CD14-positive monocyte (primary cell): ENCODE measurements around the gene KIAA1549. TPM values are rescaled to one million over a fixed set of nuclear protein-coding genes. Genes with fewer than 3 reads are reported as not detected.
"Not testable (repeated sequence)": the region's sequence is repeated elsewhere in the genome, so short reads cannot be mapped to it uniquely, and the experiment has no call there.

Source experiments
- DNase-seq, 3 donors: peaks; one replicate each; pipeline ENCODE4 v3.0.0-alpha.2; 2011 to 2022
- H2AFZ ChIP-seq: 2 replicates; pipeline ENCODE4 v1.6.0; 2012; ENCODE audit warnings: mild to moderate bottlenecking, low read depth, low read length, inconsistent platforms; ENCODE audit not compliant: insufficient read depth, poor library complexity, severe bottlenecking
- H3K27ac ChIP-seq, 2 donors: 1 replicate in 1 of 2; 2 replicates in 1 of 2; pipeline ENCODE4 v1.5.1; 2012 to 2013; ENCODE audit warnings: low read length in 2 of 2, control low read depth in 1 of 2, inconsistent platforms in 1 of 2, low read depth in 1 of 2, mild to moderate bottlenecking in 1 of 2
- H3K27me3 ChIP-seq, 2 donors: one replicate each; pipeline versions ENCODE4 v1.6.0 to v1.6.1; 2011 to 2013; ENCODE audit warnings: low read length in 2 of 2; ENCODE audit not compliant: control insufficient read depth in 2 of 2, insufficient read depth in 2 of 2
- H3K36me3 ChIP-seq, 2 donors: replicated peaks in 1 of 2; 1 replicate in 1 of 2; 2 replicates in 1 of 2; pipeline versions ENCODE4 v1.5.1 to v1.6.1; 2012 to 2013; ENCODE audit warnings: low read length in 2 of 2, control low read depth in 1 of 2, inconsistent platforms in 1 of 2, mild to moderate bottlenecking in 1 of 2; ENCODE audit not compliant: insufficient read depth in 2 of 2, control insufficient read depth in 1 of 2
- H3K4me1 ChIP-seq, 2 donors: 1 replicate in 1 of 2; 2 replicates in 1 of 2; pipeline versions ENCODE4 v1.5.1 to v1.6.1; 2012 to 2013; ENCODE audit warnings: low read length in 2 of 2, control low read depth in 1 of 2, inconsistent platforms in 1 of 2, mild to moderate bottlenecking in 1 of 2, moderate library complexity in 1 of 2; ENCODE audit not compliant: insufficient read depth in 2 of 2, control insufficient read depth in 1 of 2
- H3K4me2 ChIP-seq: replicated peaks from 2 replicates; pipeline ENCODE3; 2012; ENCODE audit warnings: low read length, moderate library complexity, mild to moderate bottlenecking; ENCODE audit not compliant: poor library complexity, severe bottlenecking; ENCODE audit errors: extremely low read depth
- H3K4me3 ChIP-seq, 3 experiments: fragments of 200-600 bp in 1 of 3; sonication (generic) in 1 of 3; replicated peaks in 1 of 3; 1 replicate in 2 of 3; 2 replicates in 1 of 3; pipeline ENCODE4 v1.5.1; 2011 to 2013; ENCODE audit warnings: low read length in 3 of 3, mild to moderate bottlenecking in 3 of 3, control low read depth in 2 of 3, low read depth in 2 of 3, inconsistent platforms in 1 of 3, moderate library complexity in 1 of 3
- H3K79me2 ChIP-seq: 2 replicates; pipeline ENCODE4 v1.6.0; 2012; ENCODE audit warnings: mild to moderate bottlenecking, control low read depth, inconsistent platforms, low read length, moderate library complexity; ENCODE audit not compliant: insufficient read depth
- H3K9ac ChIP-seq: 2 replicates; pipeline ENCODE4 v1.6.0; 2017; ENCODE audit warnings: low read length, mild to moderate bottlenecking; ENCODE audit not compliant: insufficient read depth, poor library complexity, severe bottlenecking
- H3K9me3 ChIP-seq, 2 donors: replicated peaks in 1 of 2; 1 replicate in 1 of 2; 2 replicates in 1 of 2; pipeline versions ENCODE4 v1.5.1 to v1.6.1; 2012 to 2013; ENCODE audit warnings: low read length in 2 of 2, control low read depth in 1 of 2; ENCODE audit not compliant: control insufficient read depth in 1 of 2, insufficient read depth in 1 of 2
- H4K20me1 ChIP-seq: 2 replicates; pipeline ENCODE4 v1.6.0; 2012; ENCODE audit warnings: mild to moderate bottlenecking, low read length, control low read depth, moderate library complexity; ENCODE audit not compliant: insufficient read depth
- H3K27ac Mint-ChIP-seq, 7 donors: one replicate each; pipeline ENCODE4 v1.8.0; 2020; ENCODE audit warnings: mild to moderate bottlenecking in 7 of 7, mixed read lengths in 7 of 7, moderate library complexity in 6 of 7, inconsistent platforms in 2 of 7
- H3K27me3 Mint-ChIP-seq, 3 donors: one replicate each; pipeline ENCODE4 v1.8.0; 2021 to 2022; ENCODE audit warnings: low read depth in 3 of 3, mild to moderate bottlenecking in 3 of 3, mixed read lengths in 3 of 3, moderate library complexity in 3 of 3, inconsistent platforms in 1 of 3
- H3K36me3 Mint-ChIP-seq, 2 donors: one replicate each; pipeline ENCODE4 v1.8.0; 2020; ENCODE audit warnings: mixed read lengths in 2 of 2, inconsistent platforms in 1 of 2, mild to moderate bottlenecking in 1 of 2
- H3K4me1 Mint-ChIP-seq: one replicate; pipeline ENCODE4 v1.8.0; 2020; ENCODE audit warnings: mild to moderate bottlenecking, mixed read lengths
- H3K4me3 Mint-ChIP-seq, 2 donors: one replicate each; pipeline ENCODE4 v1.8.0; 2020; ENCODE audit warnings: mild to moderate bottlenecking in 2 of 2, mixed read lengths in 2 of 2, moderate library complexity in 1 of 2
- H3K9me3 Mint-ChIP-seq, 7 donors: one replicate each; pipeline ENCODE4 v1.8.0; 2020 to 2022; ENCODE audit warnings: mixed read lengths in 7 of 7, mild to moderate bottlenecking in 6 of 7, moderate library complexity in 6 of 7, inconsistent platforms in 2 of 7
- CTCF ChIP-seq: fragments of 200-600 bp; IDR thresholded peaks from one replicate; pipeline ENCODE4 v1.8.0; 2022; ENCODE audit warnings: antibody characterized with exemption, mild to moderate bottlenecking
- WGBS: methylation state at CpG from one replicate; pipeline ENCODE4 v1.1.5; 2013; ENCODE audit warnings: missing lambda C conversion rate; ENCODE audit not compliant: insufficient coverage; 5-methylcytosine and 5-hydroxymethylcytosine counted together
- intact Hi-C, 2 donors: fragments of 100-400 bp; cut with micrococcal nuclease; formaldehyde crosslinking; loops; one replicate each; pipeline versions ENCODE4 v1.15.0 to v1.15.1; 2023
- polyA plus RNA-seq, 3 donors: library from polyadenylated mRNA; depleted of rRNA in 1 of 3; unstranded in 2 of 3; stranded (reverse) in 1 of 3; fragments of 300-500 nt in 2 of 3; fragments of >200 nt in 1 of 3; fragmentation: Illumina TruSeq in 2 of 3; gene quantifications; 1 replicate in 2 of 3; 2 replicates in 1 of 3; pipeline ENCODE4 v1.2.3, GENCODE V29; 2012 to 2021

The KIAA1549 gene
- polyA plus RNA-seq, 3 donors: 0.03 TPM; not detected in 1

DNA sequence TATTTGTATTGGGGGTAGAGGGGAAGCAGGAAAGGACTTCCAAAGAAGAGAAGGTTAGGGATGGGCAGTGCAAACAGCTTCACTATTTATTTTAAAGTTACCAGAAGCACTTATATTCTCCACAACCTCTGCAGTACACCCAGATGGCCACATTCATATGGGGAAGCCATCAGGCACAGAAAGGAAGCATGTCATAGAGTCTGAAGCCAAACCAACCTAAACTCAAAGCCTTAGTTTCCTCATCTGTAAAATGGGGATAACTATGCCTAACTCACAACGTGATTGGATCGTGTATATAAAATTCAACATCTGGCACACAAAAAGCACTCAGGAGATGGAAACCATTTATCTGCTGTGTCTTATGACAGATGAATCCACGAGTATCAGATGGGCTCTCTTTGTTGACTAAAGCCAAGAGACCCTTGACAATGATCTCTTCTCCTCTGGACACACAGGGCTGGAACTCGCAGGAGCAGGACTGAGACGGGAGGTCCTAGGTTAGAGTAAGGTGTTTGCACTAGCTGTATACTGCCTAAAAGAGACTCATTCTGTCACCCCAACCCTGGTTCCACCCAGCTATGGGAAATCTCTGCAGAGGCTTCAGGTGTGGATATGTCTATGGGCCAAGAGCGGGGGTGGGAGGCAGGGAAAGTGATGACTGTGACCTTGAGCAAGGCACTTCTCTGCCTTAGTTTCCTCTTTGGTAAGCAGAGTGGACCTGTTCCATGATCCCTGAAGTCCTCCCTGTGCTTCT is 1.8 kb downstream of the KIAA1549 start:
- Histone ChIP-seq H4K20me1 (no peaks in the 10 kb centered on the region), H3K9me3 (peaks cover 0 to 6% of the 10 kb centered on the region in 2 donors), H3K9ac (no peak overlapping the region), H3K4me3 (no peak overlapping the region), H3K4me2 (no peak overlapping the region), H3K4me1 (peaks cover 13 to 14% of the 10 kb centered on the region in 2 donors), H3K36me3 (no peaks in the 10 kb centered on the region), H3K27ac (no peak overlapping the region), H3K79me2 (no peaks in the 10 kb centered on the region), H2AFZ (no peak overlapping the region), H3K27me3 (peaks cover 30 to 45% of the 10 kb centered on the region in 2 donors)
- peaks cover 0 to 16% (median 5%) of the 10 kb centered on the region in 7 donors for H3K9me3 Mint-ChIP-seq
- H3K27me3 Mint-ChIP-seq: peaks cover 39 to 44% (median 42%) of the 10 kb centered on the region in 3 donors
- no peak overlapping the region for H3K27ac Mint-ChIP-seq
- intact Hi-C loops: no loop called here
- H3K4me1 Mint-ChIP-seq: peaks cover 14% of the 10 kb centered on the region
- no peak for DNase-seq
- no peak for TF ChIP-seq CTCF
- peaks cover 3 to 12% of the 10 kb centered on the region in 2 donors for H3K36me3 Mint-ChIP-seq
- H3K4me3 Mint-ChIP-seq: peak overlapping the region in 1 of 2 donors; percentile 95
- 100% methylated on average over 1 of the region's 6 CpGs for WGBS

DNA sequence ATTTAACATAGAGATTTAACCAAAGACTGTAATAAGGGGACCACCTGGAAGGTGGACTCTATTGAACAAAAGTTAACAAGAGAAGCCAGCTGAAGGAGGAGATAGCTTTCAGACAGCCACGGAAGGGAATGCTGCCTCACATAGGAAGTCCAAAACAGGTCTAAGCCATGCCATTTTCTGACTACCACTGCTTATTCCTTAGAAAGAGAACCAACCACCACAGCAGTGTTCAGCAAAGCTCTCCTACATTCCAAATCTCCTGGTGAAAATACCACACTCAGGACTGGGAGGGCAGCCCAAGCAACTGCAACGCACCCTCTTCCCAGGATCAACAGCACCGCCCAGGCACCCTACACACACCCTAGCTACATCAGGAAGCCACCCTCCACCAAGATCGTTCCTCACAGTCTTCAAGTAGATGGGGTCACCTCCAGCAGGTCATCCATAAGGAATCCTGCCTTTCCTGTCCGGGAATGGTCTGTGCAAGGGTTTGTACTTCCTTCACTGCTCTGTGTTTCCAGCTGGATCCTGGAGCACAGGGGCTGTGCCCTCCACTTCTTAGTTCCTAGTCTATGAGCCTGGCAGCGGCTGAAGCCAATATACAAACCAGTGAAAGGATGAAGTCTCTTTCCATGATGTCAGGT is 2.5 kb downstream of the KIAA1549 start:
- no peaks in the 10 kb centered on the region for H4K20me1 ChIP-seq
- WGBS: 93% methylated on average over 6 of the region's 6 CpGs
- H3K4me1 Mint-ChIP-seq: peaks cover 14% of the 10 kb centered on the region
- no peak for TF ChIP-seq CTCF
- peaks cover 13 to 14% of the 10 kb centered on the region in 2 donors for H3K4me1 ChIP-seq
- H3K4me3 ChIP-seq: no peak overlapping the region
- peaks cover 0 to 6% of the 10 kb centered on the region in 2 donors for H3K9me3 ChIP-seq
- no peaks in the 10 kb centered on the region for H3K36me3 ChIP-seq
- H3K4me3 Mint-ChIP-seq: no peak overlapping the region
- H3K27ac Mint-ChIP-seq: no peak overlapping the region
- peaks cover 30 to 41% of the 10 kb centered on the region in 2 donors for H3K27me3 ChIP-seq
- H3K79me2 ChIP-seq: no peaks in the 10 kb centered on the region
- no peak overlapping the region for H3K27ac ChIP-seq
- H3K4me2 ChIP-seq: no peak overlapping the region
- no peak for DNase-seq
- peaks cover 34 to 43% (median 42%) of the 10 kb centered on the region in 3 donors for H3K27me3 Mint-ChIP-seq
- intact Hi-C loops: no loop called here
- H3K9ac ChIP-seq: no peak overlapping the region
- H2AFZ ChIP-seq: no peak overlapping the region
- peaks cover 0 to 16% (median 5%) of the 10 kb centered on the region in 7 donors for H3K9me3 Mint-ChIP-seq
- peaks cover 3 to 12% of the 10 kb centered on the region in 2 donors for H3K36me3 Mint-ChIP-seq

- H3K4me1 Mint-ChIP-seq, DNase-seq, H3K36me3 Mint-ChIP-seq, H3K79me2 ChIP-seq, H3K4me1 ChIP-seq, H3K27ac Mint-ChIP-seq, H4K20me1 ChIP-seq, H3K27ac ChIP-seq, H2AFZ ChIP-seq, H3K4me3 Mint-ChIP-seq, intact Hi-C loops, H3K9me3 ChIP-seq, H3K4me2 ChIP-seq, H3K36me3 ChIP-seq, H3K9ac ChIP-seq, H3K4me3 ChIP-seq: not testable (repeated sequence)
- H3K27me3 ChIP-seq: peaks cover 18 to 25% of the 10 kb centered on the region in 2 donors
- Mint-ChIP-seq H3K9me3 (peaks cover 0 to 12% (median 5%) of the 10 kb centered on the region in 7 donors), H3K27me3 (peaks cover 21 to 27% (median 25%) of the 10 kb centered on the region in 3 donors)
- 93% methylated on average over 6 of the region's 11 CpGs for WGBS
These were observed 5.0 kb downstream of the KIAA1549 start for GRCh38 chr7:138976161-138976560.
